Measurements from ENCODE around the gene SP100. TPM values are rescaled to one million over a fixed set of nuclear protein-coding genes. Genes with fewer than 3 reads are reported as not detected.
A peak's percentile ranks its signal among the peaks of the same experiment; 100 is the strongest.

Gene SP100
- total and polyA plus RNA-seq, 2 of the 13 experiments (the other 11 are each of a cell fraction or from before 2014, with no cell fraction given), result 12.6 to 16.5 TPM

DNA sequence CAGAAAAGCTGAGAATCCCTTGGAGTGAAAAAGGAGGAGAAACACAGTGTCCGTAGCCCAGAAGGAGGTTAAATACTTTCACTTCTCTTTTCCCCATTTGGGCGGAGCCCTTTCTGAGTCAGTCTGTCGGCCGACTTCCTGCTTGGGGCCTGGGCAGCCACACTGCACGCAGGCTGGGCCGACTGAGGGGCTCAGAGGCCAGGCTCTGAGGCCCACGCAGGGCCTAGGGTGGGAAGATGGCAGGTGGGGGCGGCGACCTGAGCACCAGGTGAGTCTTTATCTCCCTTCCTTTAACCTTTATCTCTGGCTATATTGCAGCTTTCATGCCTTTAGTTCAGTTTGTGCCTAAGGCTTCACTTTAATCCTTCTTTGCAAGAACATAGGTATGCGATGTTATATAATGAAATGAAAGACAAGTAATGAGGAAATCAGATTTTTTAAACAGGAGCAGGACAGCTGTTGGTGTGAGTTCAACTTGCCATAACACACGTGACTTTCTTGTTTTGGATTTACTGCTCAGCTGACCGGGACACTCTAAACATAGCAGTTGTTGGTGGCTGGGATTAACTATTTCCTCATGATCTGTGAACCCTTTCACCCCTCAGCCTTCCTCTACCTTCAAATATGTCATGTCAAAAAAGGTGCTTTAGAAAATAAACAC is at the start of gene SP100 (continued):
- TF ChIP-seq, protein P1, sequence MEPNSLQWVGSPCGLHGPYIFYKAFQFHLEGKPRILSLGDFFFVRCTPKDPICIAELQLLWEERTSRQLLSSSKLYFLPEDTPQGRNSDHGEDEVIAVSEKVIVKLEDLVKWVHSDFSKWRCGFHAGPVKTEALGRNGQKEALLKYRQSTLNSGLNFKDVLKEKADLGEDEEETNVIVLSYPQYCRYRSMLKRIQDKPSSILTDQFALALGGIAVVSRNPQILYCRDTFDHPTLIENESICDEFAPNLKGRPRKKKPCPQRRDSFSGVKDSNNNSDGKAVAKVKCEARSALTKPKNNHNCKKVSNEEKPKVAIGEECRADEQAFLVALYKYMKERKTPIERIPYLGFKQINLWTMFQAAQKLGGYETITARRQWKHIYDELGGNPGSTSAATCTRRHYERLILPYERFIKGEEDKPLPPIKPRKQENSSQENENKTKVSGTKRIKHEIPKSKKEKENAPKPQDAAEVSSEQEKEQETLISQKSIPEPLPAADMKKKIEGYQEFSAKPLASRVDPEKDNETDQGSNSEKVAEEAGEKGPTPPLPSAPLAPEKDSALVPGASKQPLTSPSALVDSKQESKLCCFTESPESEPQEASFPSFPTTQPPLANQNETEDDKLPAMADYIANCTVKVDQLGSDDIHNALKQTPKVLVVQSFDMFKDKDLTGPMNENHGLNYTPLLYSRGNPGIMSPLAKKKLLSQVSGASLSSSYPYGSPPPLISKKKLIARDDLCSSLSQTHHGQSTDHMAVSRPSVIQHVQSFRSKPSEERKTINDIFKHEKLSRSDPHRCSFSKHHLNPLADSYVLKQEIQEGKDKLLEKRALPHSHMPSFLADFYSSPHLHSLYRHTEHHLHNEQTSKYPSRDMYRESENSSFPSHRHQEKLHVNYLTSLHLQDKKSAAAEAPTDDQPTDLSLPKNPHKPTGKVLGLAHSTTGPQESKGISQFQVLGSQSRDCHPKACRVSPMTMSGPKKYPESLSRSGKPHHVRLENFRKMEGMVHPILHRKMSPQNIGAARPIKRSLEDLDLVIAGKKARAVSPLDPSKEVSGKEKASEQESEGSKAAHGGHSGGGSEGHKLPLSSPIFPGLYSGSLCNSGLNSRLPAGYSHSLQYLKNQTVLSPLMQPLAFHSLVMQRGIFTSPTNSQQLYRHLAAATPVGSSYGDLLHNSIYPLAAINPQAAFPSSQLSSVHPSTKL (CRISPR knock-in tag; IDR thresholded peaks at IDR 0.05), result peak; percentile 62; the same call in 1 of the 2 replicates
- TF ChIP-seq POLR2AphosphoS2 (IDR thresholded peaks at IDR 0.05; ENCODE audit: low read depth, low read length) (no peak), CHD2 (IDR thresholded peaks at IDR 0.05; ENCODE audit: low read depth, low read length) (no peak), TAF15 (IDR thresholded peaks at IDR 0.05; ENCODE audit: low read depth, low read length, poor library complexity, severe bottlenecking) (no peak), ZFP90 (CRISPR knock-in tag; IDR thresholded peaks at IDR 0.05; ENCODE audit: borderline replicate concordance) (0 out of 2 replicates have a peak, but pooled peaks have one; percentile 55), ZNF570 (CRISPR knock-in tag; IDR thresholded peaks at IDR 0.05; ENCODE audit: borderline replicate concordance) (no peak), ZNF101 (CRISPR knock-in tag; IDR thresholded peaks at IDR 0.05; ENCODE audit: borderline replicate concordance, low read depth) (0 out of 2 replicates have a peak, but pooled peaks have one; percentile 12), ZNF567 (CRISPR knock-in tag; IDR thresholded peaks at IDR 0.05; ENCODE audit: borderline replicate concordance) (no peak), PTBP1 (IDR thresholded peaks at IDR 0.05; ENCODE audit: low read depth, low read length, poor library complexity, severe bottlenecking) (no peak), TSC22D2 (CRISPR knock-in tag; IDR thresholded peaks at IDR 0.05; ENCODE audit: borderline replicate concordance) (0 out of 2 replicates have a peak, but pooled peaks have one; percentile 32), KDM5A (IDR thresholded peaks at IDR 0.05; ENCODE audit: borderline replicate concordance, low read length) (no peak), ZNF333 (CRISPR knock-in tag; IDR thresholded peaks at IDR 0.05; ENCODE audit: borderline replicate concordance) (no peak), ZNF501 (CRISPR knock-in tag; IDR thresholded peaks at IDR 0.05) (peak; percentile 81), MLLT10 (CRISPR knock-in tag; IDR thresholded peaks at IDR 0.05) (no peak), SCMH1 (CRISPR knock-in tag; IDR thresholded peaks at IDR 0.05; ENCODE audit: borderline replicate concordance) (no peak), KLF13 (CRISPR knock-in tag; IDR thresholded peaks at IDR 0.05) (no peak)
- TF ChIP-seq, protein P2, sequence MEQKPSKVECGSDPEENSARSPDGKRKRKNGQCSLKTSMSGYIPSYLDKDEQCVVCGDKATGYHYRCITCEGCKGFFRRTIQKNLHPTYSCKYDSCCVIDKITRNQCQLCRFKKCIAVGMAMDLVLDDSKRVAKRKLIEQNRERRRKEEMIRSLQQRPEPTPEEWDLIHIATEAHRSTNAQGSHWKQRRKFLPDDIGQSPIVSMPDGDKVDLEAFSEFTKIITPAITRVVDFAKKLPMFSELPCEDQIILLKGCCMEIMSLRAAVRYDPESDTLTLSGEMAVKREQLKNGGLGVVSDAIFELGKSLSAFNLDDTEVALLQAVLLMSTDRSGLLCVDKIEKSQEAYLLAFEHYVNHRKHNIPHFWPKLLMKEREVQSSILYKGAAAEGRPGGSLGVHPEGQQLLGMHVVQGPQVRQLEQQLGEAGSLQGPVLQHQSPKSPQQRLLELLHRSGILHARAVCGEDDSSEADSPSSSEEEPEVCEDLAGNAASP (CRISPR knock-in tag; IDR thresholded peaks at IDR 0.05; ENCODE audit: borderline replicate concordance), result no peak
- TF ChIP-seq, protein P3, sequence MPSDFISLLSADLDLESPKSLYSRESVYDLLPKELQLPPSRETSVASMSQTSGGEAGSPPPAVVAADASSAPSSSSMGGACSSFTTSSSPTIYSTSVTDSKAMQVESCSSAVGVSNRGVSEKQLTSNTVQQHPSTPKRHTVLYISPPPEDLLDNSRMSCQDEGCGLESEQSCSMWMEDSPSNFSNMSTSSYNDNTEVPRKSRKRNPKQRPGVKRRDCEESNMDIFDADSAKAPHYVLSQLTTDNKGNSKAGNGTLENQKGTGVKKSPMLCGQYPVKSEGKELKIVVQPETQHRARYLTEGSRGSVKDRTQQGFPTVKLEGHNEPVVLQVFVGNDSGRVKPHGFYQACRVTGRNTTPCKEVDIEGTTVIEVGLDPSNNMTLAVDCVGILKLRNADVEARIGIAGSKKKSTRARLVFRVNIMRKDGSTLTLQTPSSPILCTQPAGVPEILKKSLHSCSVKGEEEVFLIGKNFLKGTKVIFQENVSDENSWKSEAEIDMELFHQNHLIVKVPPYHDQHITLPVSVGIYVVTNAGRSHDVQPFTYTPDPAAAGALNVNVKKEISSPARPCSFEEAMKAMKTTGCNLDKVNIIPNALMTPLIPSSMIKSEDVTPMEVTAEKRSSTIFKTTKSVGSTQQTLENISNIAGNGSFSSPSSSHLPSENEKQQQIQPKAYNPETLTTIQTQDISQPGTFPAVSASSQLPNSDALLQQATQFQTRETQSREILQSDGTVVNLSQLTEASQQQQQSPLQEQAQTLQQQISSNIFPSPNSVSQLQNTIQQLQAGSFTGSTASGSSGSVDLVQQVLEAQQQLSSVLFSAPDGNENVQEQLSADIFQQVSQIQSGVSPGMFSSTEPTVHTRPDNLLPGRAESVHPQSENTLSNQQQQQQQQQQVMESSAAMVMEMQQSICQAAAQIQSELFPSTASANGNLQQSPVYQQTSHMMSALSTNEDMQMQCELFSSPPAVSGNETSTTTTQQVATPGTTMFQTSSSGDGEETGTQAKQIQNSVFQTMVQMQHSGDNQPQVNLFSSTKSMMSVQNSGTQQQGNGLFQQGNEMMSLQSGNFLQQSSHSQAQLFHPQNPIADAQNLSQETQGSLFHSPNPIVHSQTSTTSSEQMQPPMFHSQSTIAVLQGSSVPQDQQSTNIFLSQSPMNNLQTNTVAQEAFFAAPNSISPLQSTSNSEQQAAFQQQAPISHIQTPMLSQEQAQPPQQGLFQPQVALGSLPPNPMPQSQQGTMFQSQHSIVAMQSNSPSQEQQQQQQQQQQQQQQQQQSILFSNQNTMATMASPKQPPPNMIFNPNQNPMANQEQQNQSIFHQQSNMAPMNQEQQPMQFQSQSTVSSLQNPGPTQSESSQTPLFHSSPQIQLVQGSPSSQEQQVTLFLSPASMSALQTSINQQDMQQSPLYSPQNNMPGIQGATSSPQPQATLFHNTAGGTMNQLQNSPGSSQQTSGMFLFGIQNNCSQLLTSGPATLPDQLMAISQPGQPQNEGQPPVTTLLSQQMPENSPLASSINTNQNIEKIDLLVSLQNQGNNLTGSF (CRISPR knock-in tag; IDR thresholded peaks at IDR 0.05), result no peak

Measured in HepG2 (cell line).